CD4-positive, alpha-beta memory T cell (primary cell): Measurements from ENCODE around the gene NKAIN4. TPM values are rescaled to one million over a fixed set of nuclear protein-coding genes. Genes with fewer than 3 reads are reported as not detected.

Source experiments
- CTCF ChIA-PET: fragments of 350-600 bp; sonication (Branson Sonifier 250); formaldehyde crosslinking; loops from one replicate; lab custom pipeline; 2021; ENCODE audit warnings: inconsistent platforms; ENCODE audit not compliant: partially characterized antibody; lab: Charles Lee
- POLR2A ChIA-PET: fragments of 350-600 bp; sonication (Branson Sonifier 250); formaldehyde crosslinking; loops from one replicate; lab custom pipeline; 2021; ENCODE audit not compliant: partially characterized antibody; lab: Charles Lee
- DNase-seq, 5 donors: peaks; one replicate each; pipeline versions ENCODE4 v3.0.0 to v3.0.0-alpha.2; 2020 to 2022; ENCODE audit warnings: mixed read lengths in 1 of 5
- H3K27ac ChIP-seq: one replicate; pipeline ENCODE4 v1.7.0; 2013; ENCODE audit warnings: low read depth, low read length
- H3K27me3 ChIP-seq: 2 replicates; pipeline ENCODE4 v1.7.0; 2013; ENCODE audit warnings: mild to moderate bottlenecking, low read length, moderate library complexity; ENCODE audit not compliant: insufficient read depth
- H3K36me3 ChIP-seq: 2 replicates; pipeline ENCODE4 v1.7.0; 2013; ENCODE audit warnings: mild to moderate bottlenecking, low read length, moderate library complexity; ENCODE audit not compliant: insufficient read depth
- H3K4me1 ChIP-seq: 2 replicates; pipeline ENCODE4 v1.7.0; 2013; ENCODE audit warnings: mild to moderate bottlenecking, low read length, moderate library complexity; ENCODE audit not compliant: insufficient read depth
- H3K4me3 ChIP-seq, 2 donors: one replicate each; pipeline ENCODE4 v1.7.0; 2013; ENCODE audit warnings: low read length in 2 of 2, mild to moderate bottlenecking in 1 of 2
- H3K9me3 ChIP-seq, 2 donors: one replicate each; pipeline ENCODE4 v1.7.0; 2013; ENCODE audit warnings: low read length in 2 of 2, control low read depth in 1 of 2; ENCODE audit not compliant: control insufficient read depth in 1 of 2
- H3K27ac Mint-ChIP-seq, 7 donors: one replicate each; pipeline ENCODE4 v1.8.0; 2020 to 2021; ENCODE audit warnings: mixed read lengths in 7 of 7, mild to moderate bottlenecking in 6 of 7, inconsistent platforms in 3 of 7, moderate library complexity in 3 of 7
- H3K27me3 Mint-ChIP-seq, 2 donors: one replicate each; pipeline ENCODE4 v1.8.0; 2020 to 2021; ENCODE audit warnings: mixed read lengths in 2 of 2
- H3K36me3 Mint-ChIP-seq, 2 donors: one replicate each; pipeline ENCODE4 v1.8.0; 2020 to 2021; ENCODE audit warnings: mixed read lengths in 2 of 2, inconsistent platforms in 1 of 2, mild to moderate bottlenecking in 1 of 2
- H3K4me1 Mint-ChIP-seq, 4 donors: one replicate each; pipeline ENCODE4 v1.8.0; 2020 to 2021; ENCODE audit warnings: mixed read lengths in 4 of 4, mild to moderate bottlenecking in 1 of 4
- H3K4me3 Mint-ChIP-seq, 8 donors: one replicate each; pipeline ENCODE4 v1.8.0; 2020 to 2021; ENCODE audit warnings: mixed read lengths in 8 of 8, mild to moderate bottlenecking in 7 of 8, moderate library complexity in 6 of 8, inconsistent platforms in 3 of 8
- H3K9me3 Mint-ChIP-seq, 8 donors: one replicate each; pipeline ENCODE4 v1.8.0; 2020 to 2021; ENCODE audit warnings: mixed read lengths in 8 of 8, mild to moderate bottlenecking in 5 of 8, inconsistent platforms in 3 of 8, moderate library complexity in 1 of 8
- intact Hi-C: fragments of 100-400 bp; cut with micrococcal nuclease; formaldehyde crosslinking; loops from one replicate; pipeline ENCODE4 v1.15.1; 2023
- polyA plus RNA-seq, 2 donors: library from polyadenylated mRNA; unstranded; fragments of 300-500 nt; fragmentation: Illumina TruSeq; gene quantifications; one replicate each; pipeline ENCODE4 v1.2.3, GENCODE V29; 2021
- total RNA-seq, 2 experiments: library from RNA; stranded (reverse); gene quantifications; one replicate each; pipeline ENCODE4 v1.2.3, GENCODE V29; 2021

NKAIN4 gene
- total and polyA plus RNA-seq, 4 experiments from 2014 or later = not detected

DNA sequence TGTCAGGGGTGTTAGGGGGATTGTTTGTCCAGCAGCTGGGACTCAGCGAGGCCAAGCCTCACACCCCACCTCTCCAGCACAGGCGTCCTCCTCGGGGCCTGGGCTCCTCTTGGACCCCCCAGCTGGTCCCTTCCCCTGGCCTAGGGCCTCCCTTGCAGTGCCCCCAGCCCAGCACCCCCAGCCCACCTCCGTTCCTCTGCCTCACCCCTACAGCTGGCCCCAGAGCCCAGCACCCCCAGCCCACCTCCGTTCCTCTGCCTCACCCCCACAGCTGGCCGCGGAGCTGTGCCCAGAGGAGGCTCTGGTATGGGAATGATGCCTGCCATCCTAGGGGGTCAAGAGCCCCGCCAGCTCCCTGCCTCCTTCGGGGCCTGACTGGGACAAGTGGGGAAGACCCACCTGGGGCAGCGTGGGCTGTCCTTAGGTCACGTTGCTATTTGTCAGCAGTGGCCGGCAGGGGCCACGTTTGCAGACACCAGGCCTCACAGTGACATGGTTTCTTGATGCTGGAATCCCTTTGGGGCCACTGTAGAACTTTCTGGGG lies 30.8 kb upstream of the NKAIN4 start:
- H3K27me3 Mint-ChIP-seq = no peaks in the 10 kb centered on the region
- POLR2A ChIA-PET = interaction anchor here (1.4 to 3.5 kb wide), 2 partner anchors 12 kb away, joined by 4 to 15 read pairs; partner anchors contain the start of gene ARFGAP1
- peak in 1 of 5 donors; percentile 19 for DNase-seq
- Histone ChIP-seq H3K9me3 (no peaks in the 10 kb centered on the region), H3K27ac (peak overlapping the region; percentile 9), H3K27me3 (no peaks in the 10 kb centered on the region), H3K4me3 (peak overlapping the region in 1 of 2 donors; percentile 18), H3K36me3 (peaks cover 25% of the 10 kb centered on the region), H3K4me1 (no peaks in the 10 kb centered on the region)
- CTCF ChIA-PET = interaction anchor here (1.6 kb wide), 1 partner anchor 62 kb away, joined by 4 read pairs; no protein-coding TSS in a partner anchor
- H3K4me3 Mint-ChIP-seq = peak overlapping the region in 7 of 8 donors; percentile 71 to 86 (median 84)
- peaks cover 0 to 15% (median 2%) of the 10 kb centered on the region in 4 donors for H3K4me1 Mint-ChIP-seq
- peaks cover 7 to 32% of the 10 kb centered on the region in 2 donors for H3K36me3 Mint-ChIP-seq
- peak overlapping the region in 3 of 7 donors; percentile 22 to 62 (median 57) for H3K27ac Mint-ChIP-seq
- H3K9me3 Mint-ChIP-seq = no peaks in the 10 kb centered on the region
- intact Hi-C loops = no loop called here

DNA sequence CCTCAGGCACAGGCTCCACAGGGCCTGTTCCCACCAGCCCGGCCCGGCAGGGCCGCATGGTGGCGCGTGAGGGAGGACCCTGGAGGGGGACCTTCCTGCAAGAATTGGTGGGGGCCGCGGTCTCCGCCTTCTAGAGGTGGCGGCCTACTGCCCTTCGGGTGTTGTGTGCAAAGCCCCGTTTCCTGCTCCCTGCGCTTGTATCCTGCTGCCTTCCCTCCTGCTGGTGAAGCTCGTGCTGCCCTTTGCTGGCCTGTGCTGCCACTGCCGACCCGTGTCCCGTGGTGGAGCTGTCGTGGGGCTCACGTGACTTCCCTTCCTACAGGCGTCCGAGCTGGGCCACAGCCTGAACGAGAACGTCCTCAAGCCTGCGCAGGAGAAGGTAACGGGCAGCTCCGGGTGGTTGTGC lies 30.3 kb upstream of the NKAIN4 start:
- Mint-ChIP-seq H3K27me3 (no peaks in the 10 kb centered on the region), H3K27ac (peak overlapping the region in 4 of 7 donors; percentile 22 to 62 (median 49)), H3K36me3 (peaks cover 7 to 34% of the 10 kb centered on the region in 2 donors), H3K4me1 (peaks cover 0 to 15% (median 2%) of the 10 kb centered on the region in 4 donors), H3K4me3 (peak overlapping the region; percentile 71 to 86 (median 83)), H3K9me3 (no peaks in the 10 kb centered on the region)
- Histone ChIP-seq H3K36me3 (peaks cover 26% of the 10 kb centered on the region), H3K27me3 (no peaks in the 10 kb centered on the region), H3K27ac (peak overlapping the region; percentile 9), H3K4me1 (no peaks in the 10 kb centered on the region), H3K9me3 (no peaks in the 10 kb centered on the region), H3K4me3 (peak overlapping the region in 1 of 2 donors; percentile 18)
- intact Hi-C loops = no loop called here
- ChIA-PET POLR2A (interaction anchor here (0.7 to 3.5 kb wide), 3 partner anchors 10 to 12 kb away, joined by 3 to 15 read pairs (median 4); partner anchors contain the start of gene ARFGAP1), CTCF (interaction anchor here (1.6 kb wide), 1 partner anchor 61 kb away, joined by 4 read pairs; no protein-coding TSS in a partner anchor)
- peak in 1 of 5 donors; percentile 20 for DNase-seq

DNA sequence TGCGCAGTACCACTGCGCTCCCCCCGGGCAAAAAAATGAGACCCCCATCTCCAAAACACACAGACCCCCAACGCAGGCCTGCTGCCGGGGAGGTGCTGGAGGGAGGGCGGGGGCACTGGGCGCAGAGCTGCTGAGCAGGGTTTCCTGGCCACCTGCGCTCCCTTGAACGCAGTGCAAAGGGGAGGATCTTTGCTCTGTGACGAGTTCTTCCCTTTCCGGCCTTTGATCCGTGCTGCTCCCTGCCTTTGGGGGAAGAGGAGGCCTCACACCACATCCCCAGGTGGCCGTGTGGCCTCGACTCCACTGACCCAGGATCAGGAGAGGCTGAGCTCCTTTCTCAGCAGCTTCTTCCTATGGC lies 29.8 kb upstream of the NKAIN4 start:
- Mint-ChIP-seq H3K27me3 (no peaks in the 10 kb centered on the region), H3K36me3 (peaks cover 7 to 38% of the 10 kb centered on the region in 2 donors), H3K4me1 (peaks cover 0 to 15% (median 2%) of the 10 kb centered on the region in 4 donors), H3K27ac (peak overlapping the region in 5 of 7 donors; percentile 50 to 90 (median 67)), H3K9me3 (no peaks in the 10 kb centered on the region), H3K4me3 (peak overlapping the region; percentile 57 to 86 (median 78))
- ChIA-PET POLR2A (interaction anchor here (0.7 to 3.5 kb wide), 3 partner anchors 11 to 13 kb away, joined by 3 to 15 read pairs (median 4); partner anchors contain the start of gene ARFGAP1), CTCF (interaction anchor here (1.6 kb wide), 1 partner anchor 61 kb away, joined by 4 read pairs; no protein-coding TSS in a partner anchor)
- peak in 4 of 5 donors; percentile 24 to 36 (median 34) for DNase-seq
- Histone ChIP-seq H3K4me1 (no peaks in the 10 kb centered on the region), H3K36me3 (peaks cover 31% of the 10 kb centered on the region), H3K9me3 (no peaks in the 10 kb centered on the region), H3K27me3 (no peaks in the 10 kb centered on the region), H3K4me3 (peak overlapping the region in 1 of 2 donors; percentile 18), H3K27ac (no peak overlapping the region)
- intact Hi-C loops = no loop called here

DNA sequence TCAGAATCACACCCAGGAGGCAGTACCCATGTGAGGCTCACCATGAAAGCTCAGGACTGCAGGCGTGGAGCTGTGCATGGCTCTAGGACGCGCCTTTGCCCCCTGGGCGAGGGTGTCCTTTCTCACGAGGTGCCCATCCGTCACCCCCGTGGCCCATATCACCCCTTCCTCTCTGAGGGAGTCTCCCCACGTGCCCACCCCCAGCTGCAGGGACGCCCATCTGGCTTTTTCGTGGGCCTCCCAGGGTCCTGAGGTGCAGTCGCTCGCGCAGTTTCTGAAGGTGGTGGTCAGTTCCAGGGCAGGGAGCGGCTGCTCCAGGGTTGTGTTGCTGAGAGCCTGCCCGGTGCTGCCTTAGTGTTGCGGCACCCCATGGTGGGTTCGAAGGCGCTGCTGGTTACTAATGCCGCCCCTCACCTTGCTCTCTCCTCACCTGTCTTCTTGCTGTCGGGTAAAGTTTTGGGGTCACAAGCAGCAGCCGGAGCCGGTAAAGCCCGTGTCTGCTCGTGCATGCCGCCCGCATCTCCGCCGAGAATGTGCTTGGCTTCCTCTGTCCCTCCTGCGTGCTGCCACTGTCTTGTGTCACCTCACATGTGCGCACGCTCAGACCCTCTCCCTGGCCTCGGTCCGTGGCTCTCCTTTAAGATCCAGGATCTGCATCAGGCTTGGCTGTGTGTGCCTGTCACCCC lies 29.3 kb upstream of the NKAIN4 start:
- H3K36me3 Mint-ChIP-seq = peaks cover 4 to 40% of the 10 kb centered on the region in 2 donors
- H3K27ac Mint-ChIP-seq = peak overlapping the region in 5 of 7 donors; percentile 50 to 90 (median 72)
- no peaks in the 10 kb centered on the region for H3K9me3 Mint-ChIP-seq
- H3K9me3 ChIP-seq = no peaks in the 10 kb centered on the region
- H3K36me3 ChIP-seq = peaks cover 33% of the 10 kb centered on the region
- peaks cover 0 to 15% (median 1%) of the 10 kb centered on the region in 4 donors for H3K4me1 Mint-ChIP-seq
- peak overlapping the region; percentile 57 to 86 (median 78) for H3K4me3 Mint-ChIP-seq
- no peaks in the 10 kb centered on the region for H3K4me1 ChIP-seq
- no peak overlapping the region for H3K4me3 ChIP-seq
- ChIA-PET CTCF (interaction anchor here (1.6 kb wide), 1 partner anchor 60 kb away, joined by 4 read pairs; no protein-coding TSS in a partner anchor), POLR2A (interaction anchor here (0.7 to 3.5 kb wide), 3 partner anchors 11 to 13 kb away, joined by 3 to 15 read pairs (median 4); partner anchors contain the start of gene ARFGAP1)
- H3K27me3 Mint-ChIP-seq = no peaks in the 10 kb centered on the region
- peak in 1 of 5 donors; percentile 24 for DNase-seq
- no peaks in the 10 kb centered on the region for H3K27me3 ChIP-seq
- intact Hi-C loops = no loop called here
- H3K27ac ChIP-seq = no peak overlapping the region

DNA sequence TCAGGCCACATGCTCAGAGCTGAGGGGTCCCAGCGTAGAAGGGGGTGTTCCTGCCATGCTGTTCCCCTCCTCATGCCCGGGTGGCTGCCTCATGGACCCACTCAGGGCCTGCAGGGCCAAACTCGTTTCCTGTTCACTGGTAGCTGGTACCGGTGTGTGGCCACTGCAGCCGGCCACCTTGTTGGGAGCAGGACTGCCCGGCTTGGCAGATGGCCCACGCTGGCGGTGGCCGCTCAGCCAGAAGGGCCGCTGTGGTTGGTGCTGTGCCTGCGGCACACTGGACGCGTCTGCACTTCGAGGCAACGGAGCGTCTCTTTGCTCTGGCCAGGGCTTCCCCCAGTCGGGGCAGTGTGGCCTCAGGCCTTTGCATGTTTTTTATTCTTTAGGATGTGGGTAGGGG lies 28.7 kb upstream of the NKAIN4 start:
- Histone ChIP-seq H3K4me1 (no peaks in the 10 kb centered on the region), H3K9me3 (no peaks in the 10 kb centered on the region), H3K27ac (no peak overlapping the region), H3K27me3 (no peaks in the 10 kb centered on the region), H3K36me3 (peaks cover 36% of the 10 kb centered on the region), H3K4me3 (no peak overlapping the region)
- intact Hi-C loops = no loop called here
- POLR2A ChIA-PET = interaction anchor here (0.9 to 3.5 kb wide), 2 partner anchors 10 to 26 kb away, joined by 3 to 15 read pairs; partner anchors contain the start of gene ARFGAP1
- CTCF ChIA-PET = no interaction called here
- H3K4me3 Mint-ChIP-seq = no peak overlapping the region
- no peaks in the 10 kb centered on the region for H3K27me3 Mint-ChIP-seq
- H3K9me3 Mint-ChIP-seq = no peaks in the 10 kb centered on the region
- no peak overlapping the region for H3K27ac Mint-ChIP-seq
- H3K36me3 Mint-ChIP-seq = peaks cover 4 to 40% of the 10 kb centered on the region in 2 donors
- H3K4me1 Mint-ChIP-seq = peaks cover 0 to 15% (median 1%) of the 10 kb centered on the region in 4 donors
- DNase-seq = peak in 1 of 5 donors; percentile 3

DNA sequence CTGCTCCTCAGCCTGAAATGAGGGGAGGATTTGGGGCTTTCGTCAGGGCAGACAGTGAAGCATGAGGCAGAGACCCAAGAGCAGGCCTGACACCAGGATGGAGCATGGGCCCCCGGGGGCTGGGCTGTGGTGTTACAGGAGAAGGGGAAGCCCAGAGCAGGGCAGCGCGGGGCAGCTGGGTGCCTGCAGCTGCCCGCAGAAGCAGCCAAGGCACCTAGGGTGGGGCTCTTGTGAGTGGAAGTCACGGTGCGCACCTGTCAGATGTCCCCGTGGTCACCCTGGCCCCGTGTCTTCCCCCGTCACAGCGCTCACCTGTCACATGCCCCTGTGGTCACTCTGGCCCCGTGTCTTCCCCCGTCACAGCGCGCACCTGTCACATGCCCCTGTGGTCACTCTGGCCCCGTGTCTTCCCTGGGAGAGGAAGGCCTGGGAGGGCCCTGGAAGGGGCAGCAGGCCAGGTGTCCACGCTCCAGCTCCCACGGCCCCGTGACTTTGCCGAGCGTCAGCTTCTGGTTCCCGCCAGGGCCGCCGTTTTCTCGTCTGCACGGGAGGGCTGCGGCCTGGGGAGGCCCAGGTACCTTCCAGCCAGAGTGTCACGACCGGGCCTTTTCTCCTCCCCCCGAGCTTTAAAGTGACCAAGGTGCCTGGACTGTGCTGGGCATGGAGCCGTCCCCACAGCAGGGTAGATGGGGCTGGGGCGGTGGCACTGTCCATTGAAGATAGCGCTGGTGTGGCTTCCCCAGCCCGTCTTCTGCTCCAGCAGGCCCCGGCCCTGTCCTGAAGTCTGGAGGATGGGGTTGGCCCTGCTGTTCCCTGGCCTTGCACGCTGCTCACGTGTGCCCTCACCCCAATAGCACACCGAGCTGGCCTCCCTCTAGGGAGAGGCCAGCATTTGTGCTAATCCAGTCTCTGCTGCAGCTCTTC lies 27.7 kb upstream of the NKAIN4 start:
- no peaks in the 10 kb centered on the region for H3K9me3 Mint-ChIP-seq
- POLR2A ChIA-PET = interaction anchor here (0.9 to 3.5 kb wide), 3 partner anchors 9 to 27 kb away, joined by 3 to 15 read pairs (median 4); partner anchors contain the start of gene ARFGAP1
- no peaks in the 10 kb centered on the region for H3K27me3 ChIP-seq
- H3K27me3 Mint-ChIP-seq = no peaks in the 10 kb centered on the region
- intact Hi-C loops = no loop called here
- DNase-seq = peak in 1 of 5 donors; percentile 20
- H3K27ac Mint-ChIP-seq = no peak overlapping the region
- peaks cover 0 to 15% (median 1%) of the 10 kb centered on the region in 4 donors for H3K4me1 Mint-ChIP-seq
- no peaks in the 10 kb centered on the region for H3K4me1 ChIP-seq
- peaks cover 4 to 42% of the 10 kb centered on the region in 2 donors for H3K36me3 Mint-ChIP-seq
- CTCF ChIA-PET = no interaction called here
- no peak overlapping the region for H3K4me3 Mint-ChIP-seq
- no peaks in the 10 kb centered on the region for H3K9me3 ChIP-seq
- no peak overlapping the region for H3K27ac ChIP-seq
- no peak overlapping the region for H3K4me3 ChIP-seq
- peaks cover 41% of the 10 kb centered on the region for H3K36me3 ChIP-seq
